HEK293T (cell line): ENCODE results near the gene HNRNPA0.
"Not testable (repeated sequence)": the region's sequence is repeated elsewhere in the genome, so short reads cannot be mapped to it uniquely, and the experiment has no call there.

Experiments used
- CTCF ChIA-PET: fragments of 350-600 bp; formaldehyde crosslinking; extraction: SDS; loops from one replicate; lab custom pipeline; 2021; ENCODE audit warnings: antibody characterized with exemption, inconsistent platforms; lab: Yijun Ruan, JAX
- POLR2A ChIA-PET: fragments of 350-600 bp; formaldehyde crosslinking; extraction: SDS; loops from one replicate; lab custom pipeline; 2020; ENCODE audit warnings: antibody characterized with exemption, inconsistent platforms; lab: Yijun Ruan, JAX
- DNase-seq: peaks from one replicate; pipeline ENCODE4 v3.0.0; 2012; ENCODE audit warnings: mixed read lengths; ENCODE audit errors: extremely low spot score
- ARNT ChIP-seq: fragments of 450-650 bp; IDR thresholded peaks from 2 replicates; pipeline ENCODE4 v1.6.1; 2017; ENCODE audit warnings: mild to moderate bottlenecking
- BHLHE40 ChIP-seq: fragments of 450-650 bp; IDR thresholded peaks from 2 replicates; pipeline ENCODE4 v1.6.1; 2016; ENCODE audit warnings: mild to moderate bottlenecking, moderate library complexity, borderline replicate concordance
- CTBP1 ChIP-seq: fragments of 450-650 bp; IDR thresholded peaks from 2 replicates; pipeline ENCODE4 v1.6.1; 2016; ENCODE audit warnings: borderline replicate concordance
- ELF4 ChIP-seq: fragments of 450-650 bp; IDR thresholded peaks from 2 replicates; pipeline ENCODE4 v1.6.1; 2017; ENCODE audit warnings: antibody characterized with exemption
- FOXA1 ChIP-seq: fragments of 450-650 bp; IDR thresholded peaks from 2 replicates; pipeline ENCODE4 v1.6.1; 2016; ENCODE audit warnings: mild to moderate bottlenecking
- FOXK2 ChIP-seq: fragments of 450-650 bp; IDR thresholded peaks from 2 replicates; pipeline ENCODE4 v1.6.1; 2016; ENCODE audit warnings: mild to moderate bottlenecking
- FOXM1 ChIP-seq: fragments of 450-650 bp; IDR thresholded peaks from 2 replicates; pipeline ENCODE4 v1.6.1; 2017; ENCODE audit warnings: mild to moderate bottlenecking, borderline replicate concordance
- HDGF ChIP-seq: fragments of 450-650 bp; IDR thresholded peaks from 2 replicates; pipeline ENCODE4 v1.6.1; 2017; ENCODE audit warnings: antibody characterized with exemption, borderline replicate concordance
- L3MBTL2 ChIP-seq: fragments of 450-650 bp; conservative IDR thresholded peaks from 2 replicates; pipeline ENCODE4 v1.6.1; 2016; ENCODE audit warnings: mild to moderate bottlenecking
- LEF1 ChIP-seq: fragments of 450-650 bp; IDR thresholded peaks from 2 replicates; pipeline ENCODE4 v1.6.1; 2017; ENCODE audit warnings: mild to moderate bottlenecking, borderline replicate concordance
- NFRKB ChIP-seq: fragments of 450-650 bp; IDR thresholded peaks from 2 replicates; pipeline ENCODE4 v1.6.1; 2016; ENCODE audit warnings: mild to moderate bottlenecking, moderate library complexity
- SP1 ChIP-seq: fragments of 450-650 bp; IDR thresholded peaks from 2 replicates; pipeline ENCODE4 v1.6.1; 2017
- SUZ12 ChIP-seq: fragments of 450-650 bp; IDR thresholded peaks from 2 replicates; pipeline ENCODE4 v1.6.1; 2016; ENCODE audit warnings: mild to moderate bottlenecking
- TARDBP ChIP-seq: fragments of 450-650 bp; IDR thresholded peaks from 2 replicates; pipeline ENCODE4 v1.6.1; 2016
- ZNF384 ChIP-seq: fragments of 450-650 bp; IDR thresholded peaks from 2 replicates; pipeline ENCODE4 v1.6.1; 2016
- TF ChIP-seq, protein P1 (sequence below): fragments of 450-650 bp; IDR thresholded peaks from 2 replicates; pipeline ENCODE4 v1.6.1; 2016

Gene HNRNPA0

DNA sequence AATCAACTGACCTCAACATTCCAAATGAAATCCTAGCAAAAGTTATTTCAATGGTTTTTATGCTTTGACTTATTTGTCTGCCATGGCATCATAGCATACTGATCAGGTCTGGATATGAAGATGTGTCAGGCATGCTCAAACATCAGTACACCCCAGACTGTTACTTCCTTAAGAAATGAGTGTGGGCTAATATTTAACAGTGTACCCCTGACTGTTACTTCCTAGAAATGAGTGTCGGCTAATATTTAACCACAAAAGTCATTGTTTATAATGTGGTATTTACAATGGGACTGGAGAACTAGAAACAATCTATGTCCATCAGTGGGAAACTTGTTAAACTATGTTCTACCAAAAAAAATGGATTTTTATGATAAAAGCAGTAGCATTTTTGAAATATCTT, 38.1 kb upstream of the HNRNPA0 start:
- POLR2A ChIA-PET = interaction anchor here (0.6 kb wide), 1 partner anchor 39 kb away, joined by 3 read pairs; no protein-coding TSS in a partner anchor

DNA sequence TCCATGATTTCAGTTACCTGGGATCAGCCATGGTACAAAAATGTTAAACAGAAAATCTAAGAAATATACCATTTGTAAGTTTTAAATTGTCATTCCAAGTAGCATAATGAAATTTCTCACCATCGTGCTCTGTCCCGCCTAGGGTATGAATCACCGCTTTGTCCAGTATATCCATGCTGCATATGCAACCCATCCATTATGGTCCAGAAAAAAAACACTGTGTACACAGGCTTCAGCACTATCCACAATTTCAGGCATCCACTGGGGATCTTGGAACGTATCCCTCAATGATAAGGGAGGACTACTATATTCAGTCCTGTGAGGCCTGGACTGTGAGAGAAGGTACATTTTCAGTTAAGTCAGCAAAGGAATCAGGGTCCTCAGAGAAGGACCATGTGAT, 37.6 kb upstream of the HNRNPA0 start:
- DNase-seq = no peak
- CTCF ChIA-PET = no interaction called here
- TF ChIP-seq FOXA1 (no peak), NFRKB (no peak), ELF4 (no peak), LEF1 (no peak), FOXM1 (no peak), L3MBTL2 (no peak), FOXK2 (no peak), TARDBP (no peak), SUZ12 (no peak), BHLHE40 (no peak), ZNF384 (no peak), ARNT (no peak), CTBP1 (no peak), HDGF (no peak), SP1 (no peak)
- TF ChIP-seq, protein P1, sequence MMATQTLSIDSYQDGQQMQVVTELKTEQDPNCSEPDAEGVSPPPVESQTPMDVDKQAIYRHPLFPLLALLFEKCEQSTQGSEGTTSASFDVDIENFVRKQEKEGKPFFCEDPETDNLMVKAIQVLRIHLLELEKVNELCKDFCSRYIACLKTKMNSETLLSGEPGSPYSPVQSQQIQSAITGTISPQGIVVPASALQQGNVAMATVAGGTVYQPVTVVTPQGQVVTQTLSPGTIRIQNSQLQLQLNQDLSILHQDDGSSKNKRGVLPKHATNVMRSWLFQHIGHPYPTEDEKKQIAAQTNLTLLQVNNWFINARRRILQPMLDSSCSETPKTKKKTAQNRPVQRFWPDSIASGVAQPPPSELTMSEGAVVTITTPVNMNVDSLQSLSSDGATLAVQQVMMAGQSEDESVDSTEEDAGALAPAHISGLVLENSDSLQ = no peak
- POLR2A ChIA-PET = no interaction called here

More for the DNA sequence above, 38.1 kb upstream of the HNRNPA0 start:
- CTCF ChIA-PET = interaction anchor here (0.6 kb wide), 1 partner anchor 29 kb away, joined by 3 read pairs; no protein-coding TSS in a partner anchor
- DNase-seq = no peak
- no peak for TF ChIP-seq SP1
- no peak for TF ChIP-seq FOXK2
- TF ChIP-seq TARDBP = no peak
- TF ChIP-seq ARNT = no peak
- TF ChIP-seq HDGF = no peak
- TF ChIP-seq FOXA1 = no peak
- no peak for TF ChIP-seq ELF4
- no peak for TF ChIP-seq SUZ12
- no peak for TF ChIP-seq FOXM1
- TF ChIP-seq ZNF384 = no peak
- no peak for TF ChIP-seq NFRKB
- TF ChIP-seq L3MBTL2 = no peak
- TF ChIP-seq, protein P1 = no peak
- TF ChIP-seq LEF1 = no peak
- no peak for TF ChIP-seq BHLHE40

DNA sequence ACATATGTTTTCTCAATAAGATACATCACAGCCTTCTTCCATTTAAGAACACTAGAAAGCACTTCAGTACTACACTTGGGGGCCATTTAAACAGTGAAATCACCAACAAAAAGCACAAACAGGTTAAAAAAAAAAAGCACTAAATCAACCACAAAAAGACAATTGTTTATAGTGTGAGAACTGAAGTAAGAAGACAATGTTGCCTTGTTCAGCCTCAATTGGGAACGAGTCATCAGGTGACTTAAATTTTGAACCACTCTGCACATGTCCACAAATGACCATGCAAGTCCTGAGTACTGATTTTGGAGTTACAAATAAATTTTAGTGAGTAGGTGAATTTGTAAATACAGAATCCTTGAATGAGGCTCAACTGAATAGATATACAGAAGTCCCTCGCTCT, 37.2 kb upstream of the HNRNPA0 start:
- no peak for DNase-seq
- CTCF ChIA-PET = no interaction called here
- TF ChIP-seq FOXM1 = no peak
- TF ChIP-seq L3MBTL2 = no peak
- no peak for TF ChIP-seq ARNT
- TF ChIP-seq FOXA1 = no peak
- TF ChIP-seq BHLHE40 = no peak
- TF ChIP-seq LEF1 = no peak
- POLR2A ChIA-PET = no interaction called here

DNA sequence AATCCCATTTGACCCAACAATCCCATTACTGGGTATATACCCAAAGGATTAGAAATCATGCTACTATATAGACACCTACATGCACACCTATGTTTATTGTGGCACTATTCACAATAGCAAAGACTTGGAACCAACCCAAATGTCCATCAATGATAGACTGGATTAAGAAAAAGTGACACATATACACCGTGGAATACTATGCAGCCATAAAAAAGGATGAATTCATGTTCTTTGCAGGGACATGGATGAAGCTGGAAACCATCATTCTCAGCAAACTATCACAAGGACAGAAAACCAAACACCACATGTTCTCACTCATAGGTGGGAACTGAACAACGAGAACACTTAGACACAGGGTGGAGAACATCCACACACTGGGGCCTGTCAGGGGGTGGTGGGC, 34.4 kb upstream of the HNRNPA0 start:
- CTCF ChIA-PET, POLR2A ChIA-PET: not testable (repeated sequence)

DNA sequence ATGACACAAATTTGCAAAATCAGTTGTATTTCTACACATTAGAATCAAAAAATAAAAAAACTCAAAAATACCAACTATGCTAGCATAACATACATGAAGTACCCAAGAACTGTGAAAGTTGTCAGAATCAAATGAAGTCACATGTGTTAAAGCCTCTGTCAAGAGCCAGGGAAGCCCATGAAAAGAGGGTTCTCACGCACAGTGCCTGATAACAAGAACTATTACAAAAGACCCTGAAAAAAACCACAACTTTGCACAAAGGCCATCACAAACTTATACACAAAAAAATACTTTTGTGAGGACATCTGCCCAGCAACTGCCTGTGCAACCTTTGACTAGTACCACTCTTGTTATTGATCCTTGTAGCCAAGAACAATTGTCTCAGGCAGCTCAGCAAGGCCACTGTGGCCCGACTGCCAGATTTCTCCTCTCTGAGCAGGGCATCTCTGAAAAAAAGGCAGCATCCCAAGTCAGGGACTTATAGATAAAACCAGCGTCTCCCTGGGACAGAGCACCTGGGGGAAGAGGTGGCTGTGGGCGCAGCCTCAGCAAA, 28.9 kb upstream of the HNRNPA0 start:
- DNase-seq = no peak
- CTCF ChIA-PET = no interaction called here
- TF ChIP-seq NFRKB = no peak
- POLR2A ChIA-PET = no interaction called here

More for the DNA sequence above, 34.4 kb upstream of the HNRNPA0 start:
- DNase-seq = not testable (repeated sequence)

DNA sequence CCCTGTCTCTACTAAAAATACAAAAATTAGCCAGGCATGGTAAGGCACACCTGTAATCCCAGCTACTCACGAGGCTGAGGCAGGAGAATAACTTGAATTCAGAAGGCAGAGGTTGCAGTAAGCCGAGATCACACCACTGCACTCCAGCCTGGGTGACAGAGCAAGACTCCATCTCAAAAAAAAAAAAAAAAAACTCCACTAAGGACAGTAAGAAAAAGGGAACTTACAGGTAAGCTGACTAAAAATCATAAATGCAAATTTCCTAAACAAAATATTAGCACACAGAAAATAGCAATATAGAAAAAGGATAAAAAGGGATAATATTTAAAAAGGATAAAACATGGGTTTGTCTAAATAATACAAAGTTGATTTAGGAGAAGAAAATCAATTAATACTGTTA, 27.9 kb upstream of the HNRNPA0 start:
- CTCF ChIA-PET = interaction anchor here (0.6 kb wide), 1 partner anchor 359 kb away, joined by 3 read pairs; no protein-coding TSS in a partner anchor

More for the DNA sequence above, 27.9 kb upstream of the HNRNPA0 start:
- DNase-seq = no peak
- no peak for TF ChIP-seq FOXK2
- TF ChIP-seq SP1 = no peak
- TF ChIP-seq LEF1 = no peak
- TF ChIP-seq ZNF384 = no peak
- TF ChIP-seq, protein P1 = no peak
- TF ChIP-seq SUZ12 = no peak
- no peak for TF ChIP-seq HDGF
- no peak for TF ChIP-seq L3MBTL2
- TF ChIP-seq FOXA1 = no peak
- no peak for TF ChIP-seq FOXM1
- TF ChIP-seq TARDBP = no peak
- TF ChIP-seq ARNT = no peak
- TF ChIP-seq CTBP1 = no peak
- TF ChIP-seq ELF4 = no peak
- no peak for TF ChIP-seq NFRKB
- TF ChIP-seq BHLHE40 = no peak
- POLR2A ChIA-PET = no interaction called here
